ENCODE measurements around the gene SORT1. TPM values are rescaled to one million over a fixed set of nuclear protein-coding genes. Genes with fewer than 3 reads are reported as not detected.
A peak's percentile ranks its signal among the peaks of the same experiment; 100 is the strongest.
"Not testable (repeated sequence)": the region's sequence is repeated elsewhere in the genome, so short reads cannot be mapped to it uniquely, and the experiment has no call there.

The SORT1 gene
- total RNA-seq, 4 donors from 2014 or later, result 66.6 to 142 (median 105) TPM

GRCh38 chr1:109290137-109290536 lies 107.6 kb downstream of the SORT1 start:
- 92 to 100% methylated on average over 1 of the region's 1 CpG for WGBS, 2 donors (ENCODE audit: low coverage in 1 of 2)
- no peak overlapping the region for H3K27ac ChIP-seq
- H3K27me3 ChIP-seq, result no peaks in the 10 kb centered on the region
- H3K36me3 ChIP-seq, result no peaks in the 10 kb centered on the region
- TF ChIP-seq EP300 (IDR thresholded peaks at IDR 0.05) (no peak), POLR2A (IDR thresholded peaks at IDR 0.05) (no peak), POLR2AphosphoS5 (IDR thresholded peaks at IDR 0.05) (no peak), CTCF (IDR thresholded peaks at IDR 0.05) (no peak)
- no peak overlapping the region for H3K4me3 ChIP-seq
- no peak for ATAC-seq
- H3K4me1 ChIP-seq, result peaks cover 0 to under 1% (median 0%) of the 10 kb centered on the region in 3 donors
- no peaks in the 10 kb centered on the region for H3K9me3 ChIP-seq

- ATAC-seq, H3K27me3 ChIP-seq, H3K4me3 ChIP-seq, H3K36me3 ChIP-seq, H3K9me3 ChIP-seq, H3K27ac ChIP-seq: not testable (repeated sequence)
- H3K4me1 ChIP-seq, result peaks cover 0 to 31% (median 18%) of the 10 kb centered on the region in 3 donors
- 60 to 78% methylated on average over 2 to 5 of the region's 5 CpGs for WGBS, 2 donors (ENCODE audit: low coverage in 1 of 2)
Measured at GRCh38 chr1:109286762-109287161, 111.0 kb downstream of the SORT1 start.

- peak overlapping the region; percentile 36 to 65 for H3K4me3 ChIP-seq
- no peak for TF ChIP-seq POLR2AphosphoS5 (IDR thresholded peaks at IDR 0.05)
- TF ChIP-seq EP300 (IDR thresholded peaks at IDR 0.05), result no peak
- no peak for TF ChIP-seq POLR2A (IDR thresholded peaks at IDR 0.05)
- TF ChIP-seq CTCF (IDR thresholded peaks at IDR 0.05), result no peak
- peak; percentile 0 for ATAC-seq
- peaks cover 0 to 21% of the 10 kb centered on the region in 2 donors for H3K36me3 ChIP-seq
- 6 to 39% methylated on average over 8 to 17 of the region's 17 CpGs for WGBS, 2 donors (ENCODE audit: low coverage in 1 of 2)
- H3K9me3 ChIP-seq, result no peaks in the 10 kb centered on the region
- peaks cover 0 to 51% (median 21%) of the 10 kb centered on the region in 3 donors for H3K4me1 ChIP-seq
- H3K27me3 ChIP-seq, result no peaks in the 10 kb centered on the region
- peak overlapping the region; percentile 76 to 92 (median 88) for H3K27ac ChIP-seq
Measured at GRCh38 chr1:109283748-109284600, 113.7 kb downstream of the SORT1 start.

GRCh38 chr1:109282952-109283747 lies 114.6 kb downstream of the SORT1 start, which contains the start of gene PSRC1:
PSRC1 (minus strand) TSS chr1:109283145.
- peak; percentile 100 for ATAC-seq

More at GRCh38 chr1:109282952-109283747, 114.6 kb downstream of the SORT1 start, which contains the start of gene PSRC1:
- Histone ChIP-seq H3K27me3 (no peaks in the 10 kb centered on the region), H3K9me3 (no peaks in the 10 kb centered on the region), H3K36me3 (peaks cover 0 to 21% of the 10 kb centered on the region in 2 donors), H3K4me1 (peaks cover 0 to 57% (median 21%) of the 10 kb centered on the region in 3 donors), H3K4me3 (peak within 1 kb of the TSS; percentile 36 to 65), H3K27ac (peak within 1 kb of the TSS; percentile 76 to 92 (median 88))
- peak in 3 of 4 experiments; percentile 69 to 88 (median 73) for TF ChIP-seq CTCF (IDR thresholded peaks at IDR 0.05)
- TF ChIP-seq POLR2AphosphoS5 (IDR thresholded peaks at IDR 0.05), result peak; percentile 92
- no peak for TF ChIP-seq EP300 (IDR thresholded peaks at IDR 0.05)
- peak; percentile 60 to 69 for TF ChIP-seq POLR2A (IDR thresholded peaks at IDR 0.05)
- 1 to 5% methylated on average over 6 to 12 of the region's 56 CpGs for WGBS, 2 donors (ENCODE audit: low coverage in 1 of 2)
